GM19193 (cell line): ENCODE results near the gene FANCD2.
A peak's percentile ranks its signal among the peaks of the same experiment; 100 is the strongest.

ENCODE experiments used
- POLR2A ChIP-seq: IDR thresholded peaks from 4 replicates; pipeline ENCODE4 v1.6.1; 2011; ENCODE audit not compliant: insufficient read depth, insufficient read length; ENCODE audit errors: extremely low read depth

Gene FANCD2

DNA sequence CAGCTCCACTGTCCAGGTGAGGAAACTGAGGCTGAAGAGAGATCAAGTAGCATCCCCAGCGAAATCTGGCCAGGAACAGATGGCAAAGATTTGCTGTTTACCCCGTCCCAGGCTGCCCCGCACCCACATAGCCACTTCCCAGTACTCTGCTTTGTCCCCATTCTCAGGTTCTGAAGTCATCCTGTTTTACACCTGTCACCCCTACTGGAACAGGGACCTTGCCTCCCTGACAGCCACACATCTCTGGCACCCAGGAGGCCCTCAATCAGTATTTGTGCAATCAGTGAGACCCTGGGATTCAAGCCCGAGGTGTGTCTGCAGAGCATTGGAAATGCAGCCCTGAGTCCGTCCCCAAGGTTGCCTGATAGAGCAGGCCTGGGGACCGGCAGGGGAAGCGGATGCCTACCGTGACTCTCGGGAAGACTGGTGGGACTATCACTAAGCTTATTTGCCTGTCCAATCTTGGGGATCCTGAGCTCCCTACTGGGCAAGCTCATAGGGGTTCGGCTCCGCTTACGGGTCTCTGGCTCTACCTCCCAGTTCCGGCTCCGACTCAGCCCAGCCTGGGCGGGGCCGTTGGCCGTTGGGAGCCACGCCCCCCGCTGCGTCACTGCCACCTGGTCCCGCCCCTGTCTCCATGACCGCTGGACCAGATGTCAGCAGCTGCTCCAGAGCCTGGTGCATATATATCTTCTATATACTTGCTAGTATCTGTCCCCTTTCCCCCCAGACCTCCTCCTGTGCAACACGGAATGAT is 17.5 kb upstream of the FANCD2 start:
- TF ChIP-seq POLR2A = peak; percentile 35

DNA sequence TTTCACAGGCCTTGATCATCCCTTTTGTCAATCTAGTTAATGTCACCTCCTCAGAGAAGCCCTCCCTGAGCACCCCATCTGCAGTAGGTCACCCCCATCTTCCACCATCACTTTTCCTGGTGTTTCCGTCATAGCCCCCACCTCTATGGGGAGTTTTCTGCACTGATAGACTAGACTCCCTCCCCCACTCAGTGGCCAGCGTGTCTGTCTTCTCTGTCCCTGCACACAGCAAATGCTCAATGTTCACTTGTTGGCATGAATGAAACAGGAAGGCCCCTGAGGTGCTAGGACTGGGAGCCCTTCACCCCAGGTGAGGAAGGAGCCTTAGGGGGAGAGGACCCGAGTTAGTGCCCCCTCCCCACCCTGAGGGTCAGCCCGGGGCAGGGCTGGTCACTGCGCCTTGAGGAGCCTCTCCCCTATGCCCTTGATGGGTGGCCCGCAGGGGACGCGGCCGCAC is 15.8 kb upstream of the FANCD2 start:
- no peak for TF ChIP-seq POLR2A

DNA sequence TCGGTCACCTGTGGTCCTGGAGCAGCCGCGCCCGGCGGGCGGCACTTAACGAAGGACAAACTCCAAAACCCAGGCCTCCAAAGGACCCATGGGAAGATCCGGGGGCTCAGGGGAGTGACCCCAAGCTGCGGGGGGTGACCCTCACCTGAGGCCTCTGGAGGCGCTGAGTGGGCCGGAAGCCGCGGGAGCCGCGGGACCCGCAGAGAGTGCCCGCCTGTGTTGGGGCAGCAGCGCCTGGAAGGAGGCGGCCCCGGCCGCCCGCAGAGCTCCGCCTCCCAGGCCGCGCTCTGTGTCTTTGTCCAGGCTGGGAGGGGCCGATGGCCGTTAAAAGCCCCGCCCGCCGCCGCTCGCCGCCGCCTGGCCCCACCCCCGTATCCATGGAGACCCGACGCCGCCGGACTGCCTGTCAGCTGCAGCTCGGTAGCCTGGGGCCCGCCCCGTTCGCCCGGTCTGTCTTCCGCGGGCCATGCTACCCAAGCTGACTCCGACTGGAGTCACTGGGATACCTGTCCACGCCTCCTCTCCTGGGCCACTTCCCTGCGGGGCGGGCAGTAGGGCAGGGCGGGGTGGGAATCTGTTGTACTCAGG is 15.3 kb upstream of the FANCD2 start:
- peak; percentile 18 for TF ChIP-seq POLR2A

DNA sequence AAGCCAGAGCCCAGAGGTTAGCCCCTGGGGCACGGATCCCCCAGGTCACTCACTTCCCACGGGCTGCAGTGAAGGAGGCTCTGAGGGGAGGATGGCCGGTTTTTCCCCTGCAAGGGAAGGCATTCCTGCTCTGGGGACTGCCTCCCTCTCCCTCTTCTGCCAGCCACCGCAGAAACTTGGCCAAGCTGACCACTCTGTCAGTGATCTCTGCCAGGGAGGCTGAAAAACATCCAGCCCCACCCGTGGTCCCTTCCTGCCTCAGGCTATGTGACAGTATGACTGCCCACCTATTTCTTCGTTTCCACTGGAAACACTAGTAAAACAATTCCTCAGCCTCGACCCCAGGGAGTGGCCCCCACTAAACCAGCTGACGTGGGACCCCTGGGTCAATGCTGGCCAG is 14.6 kb upstream of the FANCD2 start:
- no peak for TF ChIP-seq POLR2A

DNA sequence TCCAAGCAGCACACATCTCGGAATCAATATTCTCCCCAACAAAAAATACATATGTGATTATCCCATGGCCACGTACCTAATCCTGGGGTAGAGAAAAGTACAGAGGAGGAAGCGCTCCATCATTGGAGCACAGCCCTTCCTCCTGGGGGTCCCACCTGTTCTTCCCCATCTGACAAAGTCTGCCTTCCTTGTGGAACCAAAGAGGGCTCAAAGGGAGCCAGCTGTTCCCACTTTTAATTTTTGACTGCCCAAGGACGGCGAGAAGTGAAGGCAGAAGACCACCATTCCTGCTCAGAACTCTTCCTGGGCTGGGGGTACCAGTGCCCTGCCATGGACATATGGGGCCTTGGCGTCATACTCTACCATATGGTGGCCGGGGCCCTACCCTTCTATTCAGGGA is 14.1 kb upstream of the FANCD2 start:
- no peak for TF ChIP-seq POLR2A

DNA sequence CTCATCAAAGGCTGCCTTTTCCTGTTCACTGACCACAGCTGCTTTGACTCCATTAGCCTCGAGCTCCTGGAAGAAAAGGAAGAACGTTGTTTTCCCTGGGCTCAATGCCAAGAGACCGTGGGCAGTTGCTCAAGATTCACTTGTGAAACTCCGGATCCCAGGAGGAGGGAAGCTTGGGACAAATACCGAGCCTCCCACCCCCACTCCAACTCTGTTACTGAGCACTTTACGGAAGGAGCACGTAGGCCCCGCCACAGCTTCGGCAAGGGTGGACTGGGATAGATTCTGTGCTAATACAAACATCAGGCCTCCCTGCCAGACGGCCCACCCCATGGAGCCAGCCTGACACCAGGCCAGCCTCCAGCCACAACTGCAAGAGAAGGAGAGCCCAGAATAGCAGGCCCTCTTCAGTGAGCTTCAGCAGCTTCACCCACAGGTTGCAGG is 10.8 kb upstream of the FANCD2 start:
- no peak for TF ChIP-seq POLR2A

DNA sequence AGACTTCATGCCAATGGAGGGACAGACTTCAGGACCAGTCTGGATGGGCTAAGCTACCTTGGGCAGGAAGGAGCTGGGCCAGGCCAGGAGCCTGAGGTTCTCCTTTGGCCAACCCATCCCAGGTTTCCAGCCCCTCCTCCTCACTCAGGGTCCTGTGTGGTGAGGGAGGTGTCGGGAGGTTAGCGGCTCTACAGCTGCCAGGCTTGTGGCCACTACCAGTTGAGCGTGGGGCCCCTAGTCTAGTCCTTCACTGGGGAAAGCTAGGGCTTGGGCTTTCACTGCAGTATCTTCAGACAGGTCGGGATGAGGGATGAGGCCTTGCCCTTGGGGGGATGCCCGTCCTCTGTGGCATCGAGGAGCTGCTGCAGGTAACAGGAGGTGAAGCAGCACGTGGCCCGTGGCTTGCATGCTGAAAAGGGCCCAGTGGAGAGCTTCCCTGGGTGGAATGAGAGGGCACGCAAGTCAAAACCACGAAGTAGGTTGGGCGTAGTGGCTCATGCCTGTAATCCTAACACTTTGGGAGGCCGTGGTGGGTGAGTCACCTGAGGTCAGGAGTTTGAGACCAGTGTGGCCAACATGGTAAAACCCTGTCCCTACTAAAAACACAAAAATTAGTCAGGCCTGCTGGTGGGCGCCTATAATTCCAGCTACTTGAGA is 8.5 kb upstream of the FANCD2 start:
- no peak for TF ChIP-seq POLR2A

DNA sequence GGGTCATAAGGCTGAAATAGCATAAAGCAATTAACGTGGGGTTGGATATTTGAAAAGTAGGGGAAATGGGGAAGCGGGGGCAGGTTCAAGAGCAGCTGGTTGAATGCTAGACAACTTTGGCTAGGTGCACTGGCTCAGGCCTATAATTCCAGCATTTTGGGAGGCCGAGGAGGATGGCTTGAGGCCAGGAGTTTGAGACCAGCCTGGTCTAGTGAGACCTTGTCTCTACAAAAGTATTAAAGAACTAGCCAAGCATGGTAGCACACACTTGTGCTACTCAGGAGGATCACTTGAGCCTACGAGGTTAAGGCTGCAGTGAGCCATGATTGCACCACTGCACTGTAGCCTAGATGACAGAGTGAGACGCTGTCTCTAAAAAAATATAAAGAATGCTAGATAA is 6.9 kb upstream of the FANCD2 start:
- no peak for TF ChIP-seq POLR2A

DNA sequence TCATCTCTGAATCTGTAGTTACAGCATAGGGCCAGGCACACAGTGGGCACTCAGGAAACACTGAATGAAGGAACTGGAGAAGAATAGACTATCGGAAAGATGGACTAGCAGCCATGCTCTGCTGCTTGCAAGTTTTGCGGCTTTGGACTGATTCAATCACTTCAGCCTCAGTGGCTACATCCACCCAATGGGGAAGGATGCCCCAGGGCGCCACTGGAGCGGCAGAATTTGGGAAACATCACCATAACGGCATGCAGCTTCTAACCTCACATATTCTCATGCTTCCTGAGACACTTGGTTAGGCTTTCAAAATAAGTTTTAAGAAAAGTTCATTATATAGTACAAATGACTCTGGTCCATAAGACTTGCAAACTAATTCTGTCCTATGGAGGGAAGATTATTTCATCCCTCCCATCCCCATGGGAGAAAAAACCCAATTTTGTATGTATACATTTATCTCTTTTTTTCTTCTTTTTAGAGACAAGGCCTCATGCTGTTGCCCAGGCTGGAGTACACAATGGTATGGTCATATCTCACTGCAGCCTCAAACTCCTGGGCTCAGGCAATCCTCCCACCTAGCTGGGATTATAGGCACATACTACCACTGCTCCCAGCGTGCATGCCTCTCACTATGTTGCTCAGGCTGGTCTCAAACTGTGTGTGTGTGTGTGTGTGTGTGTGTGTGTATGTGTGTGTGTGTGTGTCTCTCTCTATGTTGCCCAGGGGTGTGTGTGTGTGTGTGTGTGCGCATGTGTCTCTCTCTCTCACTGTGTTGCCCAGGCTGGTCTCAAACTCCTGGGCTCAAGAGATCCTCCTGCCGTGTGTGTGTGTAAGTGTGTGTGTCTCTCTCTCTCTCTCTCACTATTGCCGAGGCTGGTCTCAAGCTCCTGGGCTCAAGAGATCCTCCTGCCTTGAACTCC is 4.1 kb upstream of the FANCD2 start:
- no peak for TF ChIP-seq POLR2A

DNA sequence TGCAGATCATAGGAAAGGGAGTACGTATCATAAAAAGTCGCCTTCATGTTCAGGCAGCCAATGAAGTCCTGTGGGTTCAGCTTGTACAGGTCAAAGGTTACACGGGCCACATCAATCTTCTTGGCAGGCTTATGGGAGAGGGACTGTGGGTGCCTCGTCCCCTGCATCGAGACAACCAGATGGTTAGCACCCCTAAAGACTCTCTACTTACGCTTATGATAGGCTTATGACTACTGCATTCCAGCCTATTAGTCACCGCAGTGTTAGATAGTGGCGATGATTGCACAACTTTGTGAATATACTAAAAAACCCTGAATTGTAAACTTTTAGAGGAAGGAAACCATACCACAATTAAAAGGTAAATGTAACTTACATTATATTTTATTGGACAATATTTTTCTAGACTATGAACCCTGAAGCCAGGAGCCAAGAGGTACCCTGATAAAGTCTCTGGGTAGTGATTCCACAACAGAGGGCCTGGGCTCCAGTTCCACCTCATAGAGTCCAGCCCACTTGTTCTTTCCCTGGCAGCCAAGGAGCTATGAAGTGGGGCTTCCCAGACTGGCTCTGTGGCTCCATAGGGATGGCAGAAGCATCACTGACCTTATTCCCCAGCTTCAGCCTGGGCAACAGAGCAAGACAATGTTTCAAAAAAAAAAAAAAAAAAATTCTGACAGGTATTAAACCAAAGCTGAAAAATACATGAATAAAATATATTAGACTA is 2.5 kb upstream of the FANCD2 start:
- TF ChIP-seq POLR2A = no peak

DNA sequence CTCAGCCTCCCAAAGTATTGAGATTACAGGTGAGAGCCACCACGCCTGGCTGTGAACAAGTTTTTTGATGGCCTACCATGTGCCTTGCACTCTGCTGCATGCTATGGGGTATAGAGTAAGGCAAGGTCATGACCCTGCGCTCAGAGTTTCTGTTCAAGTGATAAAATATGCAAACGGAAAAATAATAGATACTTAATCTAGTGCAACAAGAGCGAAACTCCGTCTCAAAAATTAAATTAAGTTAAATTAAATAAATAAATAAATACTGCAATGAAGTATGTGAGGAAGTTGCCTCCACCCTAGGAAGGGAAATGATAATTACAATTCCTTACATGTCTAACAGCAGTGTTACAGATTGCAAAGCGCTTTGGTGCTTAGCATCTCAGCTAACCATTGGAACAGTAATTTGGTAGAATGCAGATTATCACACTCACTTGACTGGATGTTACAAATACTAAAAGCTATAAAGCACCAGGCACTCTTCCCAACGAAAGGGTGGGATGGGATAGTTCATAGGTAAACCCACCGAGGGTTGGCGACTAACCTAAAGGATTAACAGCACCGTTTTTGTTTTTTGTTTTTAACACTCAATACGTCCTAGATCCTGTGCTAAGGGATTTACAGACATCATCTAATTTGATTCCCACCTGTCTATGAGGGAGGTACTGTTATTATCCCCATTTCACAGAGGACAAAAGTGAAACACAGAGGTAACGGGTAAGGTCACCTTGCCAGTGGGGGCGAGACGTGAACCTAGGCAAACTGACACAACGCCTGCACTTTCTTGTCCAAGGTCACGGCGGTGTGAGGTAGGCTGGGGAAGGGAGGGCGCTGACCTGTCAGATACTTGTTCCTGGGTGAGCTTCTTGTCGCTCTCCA is 793 bp upstream of the FANCD2 start:
- TF ChIP-seq POLR2A = no peak

DNA sequence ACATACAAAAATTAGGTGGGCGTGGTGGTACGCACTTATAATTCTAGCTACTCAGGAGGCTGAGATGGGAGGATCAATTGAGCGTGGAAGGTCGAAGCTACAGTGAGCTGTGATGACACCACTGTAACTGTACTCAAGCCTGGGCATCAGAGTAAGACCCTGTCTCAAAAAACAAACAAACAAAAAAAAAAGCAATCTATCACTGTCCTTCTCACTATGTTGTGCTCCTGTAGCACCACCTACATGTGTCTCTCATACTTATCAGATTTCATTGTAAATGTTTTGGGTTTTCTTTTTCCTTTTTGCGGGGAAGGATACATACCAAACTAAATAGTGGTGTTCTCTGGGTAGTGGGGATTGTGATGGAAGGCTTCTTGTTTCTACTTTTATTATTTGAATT is 14.8 kb downstream of the FANCD2 start:
- TF ChIP-seq POLR2A = no peak

DNA sequence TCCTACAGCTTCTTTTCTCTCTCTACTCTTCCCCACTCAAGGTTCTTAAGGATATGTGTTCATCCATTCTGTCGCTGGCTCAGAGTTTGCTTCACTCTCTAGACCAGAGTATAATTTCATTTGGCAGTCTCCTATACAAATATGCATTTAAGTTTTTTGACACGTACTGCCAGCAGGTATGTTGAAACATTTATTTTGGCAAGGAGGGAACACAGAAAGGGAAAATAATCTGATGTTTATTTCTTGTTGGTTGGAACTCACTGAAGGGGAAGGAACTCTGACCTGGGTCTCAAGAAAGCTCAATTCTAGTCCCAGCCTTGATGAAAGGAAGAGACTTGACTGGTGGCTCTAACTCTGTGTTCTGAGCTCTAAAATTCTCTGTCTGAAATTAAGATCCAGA is 21.6 kb downstream of the FANCD2 start:
- TF ChIP-seq POLR2A = no peak
